Immature natural killer cell (primary cell): ENCODE results near the gene TTBK2. TPM values are rescaled to one million over a fixed set of nuclear protein-coding genes. Genes with fewer than 3 reads are reported as not detected.
"Not testable (repeated sequence)": the region's sequence is repeated elsewhere in the genome, so short reads cannot be mapped to it uniquely, and the experiment has no call there.

Experiments used
- DNase-seq, 3 donors: peaks; one replicate each; pipeline ENCODE4 v3.0.0; 2022; ENCODE audit warnings: mixed read lengths in 1 of 3
- H3K27ac Mint-ChIP-seq, 6 donors: one replicate each; pipeline ENCODE4 v1.8.0; 2020; ENCODE audit warnings: mixed read lengths in 6 of 6, mild to moderate bottlenecking in 5 of 6, inconsistent platforms in 4 of 6, moderate library complexity in 3 of 6
- H3K27me3 Mint-ChIP-seq, 3 donors: one replicate each; pipeline ENCODE4 v1.8.0; 2020 to 2021; ENCODE audit warnings: low read depth in 3 of 3, mild to moderate bottlenecking in 3 of 3, mixed read lengths in 3 of 3, moderate library complexity in 3 of 3, inconsistent platforms in 1 of 3
- H3K36me3 Mint-ChIP-seq, 3 donors: one replicate each; pipeline ENCODE4 v1.8.0; 2020; ENCODE audit warnings: mixed read lengths in 3 of 3, inconsistent platforms in 2 of 3, mild to moderate bottlenecking in 2 of 3
- H3K4me1 Mint-ChIP-seq, 2 donors: one replicate each; pipeline ENCODE4 v1.8.0; 2020; ENCODE audit warnings: inconsistent platforms in 2 of 2, mild to moderate bottlenecking in 2 of 2, mixed read lengths in 2 of 2, moderate library complexity in 1 of 2
- H3K4me3 Mint-ChIP-seq, 5 donors: one replicate each; pipeline ENCODE4 v1.8.0; 2020; ENCODE audit warnings: mild to moderate bottlenecking in 5 of 5, mixed read lengths in 5 of 5, inconsistent platforms in 3 of 5, moderate library complexity in 3 of 5
- H3K9me3 Mint-ChIP-seq, 6 donors: one replicate each; pipeline ENCODE4 v1.8.0; 2020; ENCODE audit warnings: mild to moderate bottlenecking in 6 of 6, mixed read lengths in 6 of 6, inconsistent platforms in 4 of 6, moderate library complexity in 3 of 6
- polyA plus RNA-seq, 3 donors: library from polyadenylated mRNA; unstranded; fragments of 300-500 nt; fragmentation: Illumina TruSeq; gene quantifications; one replicate each; pipeline ENCODE4 v1.2.3, GENCODE V29; 2021

TTBK2 gene
- polyA plus RNA-seq: 10 to 100 TPM in 1 of 3 donors, 1 to 10 TPM in 2; 5.1 to 11.0 (median 5.9) TPM

- H3K9me3 Mint-ChIP-seq: no peaks in the 10 kb centered on the region
- peak within 1 kb of the TSS; percentile 86 to 96 (median 94) for H3K27ac Mint-ChIP-seq
- peak; percentile 96 to 98 (median 97) for DNase-seq
- H3K27me3 Mint-ChIP-seq: peaks cover 0 to 8% (median 4%) of the 10 kb centered on the region in 3 donors
- H3K36me3 Mint-ChIP-seq: no peaks in the 10 kb centered on the region
- H3K4me1 Mint-ChIP-seq: peaks cover 24 to 35% of the 10 kb centered on the region in 2 donors
- peak within 1 kb of the TSS; percentile 93 to 99 (median 96) for H3K4me3 Mint-ChIP-seq
Measured at GRCh38 chr15:42920519-42921341, at the start of gene TTBK2. Gene TTBK2 (minus strand): TSS chr15:42920778. CDS start chr15:42878617, 42,161 bp downstream.

- Mint-ChIP-seq H3K4me1 (no peaks in the 10 kb centered on the region), H3K9me3 (no peaks in the 10 kb centered on the region), H3K27me3 (no peaks in the 10 kb centered on the region), H3K27ac (no peak overlapping the region), H3K4me3 (no peak overlapping the region), H3K36me3 (peaks cover 37 to 54% (median 45%) of the 10 kb centered on the region in 3 donors)
- no peak for DNase-seq
Measured at GRCh38 chr15:42964476-42964875, 43.9 kb upstream of the TTBK2 start.

GRCh38 chr15:42955518-42955917, 34.9 kb upstream of the TTBK2 start:
- H3K4me1 Mint-ChIP-seq: no peaks in the 10 kb centered on the region
- no peaks in the 10 kb centered on the region for H3K27me3 Mint-ChIP-seq
- no peak for DNase-seq
- H3K36me3 Mint-ChIP-seq: peaks cover 34 to 60% (median 45%) of the 10 kb centered on the region in 3 donors
- no peak overlapping the region for H3K4me3 Mint-ChIP-seq
- H3K9me3 Mint-ChIP-seq: no peaks in the 10 kb centered on the region
- H3K27ac Mint-ChIP-seq: no peak overlapping the region

GRCh38 chr15:42954291-42954690, 33.7 kb upstream of the TTBK2 start:
- Mint-ChIP-seq H3K27me3 (no peaks in the 10 kb centered on the region), H3K4me1 (no peaks in the 10 kb centered on the region), H3K36me3 (peaks cover 32 to 55% (median 42%) of the 10 kb centered on the region in 3 donors), H3K9me3 (no peaks in the 10 kb centered on the region), H3K4me3 (no peak overlapping the region), H3K27ac (no peak overlapping the region)
- no peak for DNase-seq

- H3K27ac Mint-ChIP-seq, H3K9me3 Mint-ChIP-seq, DNase-seq, H3K4me1 Mint-ChIP-seq, H3K4me3 Mint-ChIP-seq, H3K27me3 Mint-ChIP-seq: not testable (repeated sequence)
- H3K36me3 Mint-ChIP-seq: peaks cover 32 to 60% (median 42%) of the 10 kb centered on the region in 3 donors
Measured at GRCh38 chr15:42948898-42949297, 28.3 kb upstream of the TTBK2 start.

- no peaks in the 10 kb centered on the region for H3K4me1 Mint-ChIP-seq
- peaks cover 0 to 3% (median 0%) of the 10 kb centered on the region in 3 donors for H3K27me3 Mint-ChIP-seq
- DNase-seq: no peak
- no peak overlapping the region for H3K4me3 Mint-ChIP-seq
- H3K9me3 Mint-ChIP-seq: no peaks in the 10 kb centered on the region
- H3K36me3 Mint-ChIP-seq: peaks cover 12 to 21% (median 19%) of the 10 kb centered on the region in 3 donors
- peak overlapping the region in 2 of 6 donors; percentile 36 to 68 for H3K27ac Mint-ChIP-seq
Measured at GRCh38 chr15:42940527-42940926, 19.9 kb upstream of the TTBK2 start.

- Mint-ChIP-seq H3K4me3 (no peak overlapping the region), H3K27me3 (peaks cover 0 to 3% (median 0%) of the 10 kb centered on the region in 3 donors), H3K9me3 (no peaks in the 10 kb centered on the region), H3K36me3 (peaks cover 6 to 15% (median 13%) of the 10 kb centered on the region in 3 donors), H3K4me1 (no peaks in the 10 kb centered on the region), H3K27ac (no peak overlapping the region)
- DNase-seq: no peak
Measured at GRCh38 chr15:42939841-42940240, 19.3 kb upstream of the TTBK2 start.

GRCh38 chr15:42937143-42937542, 16.6 kb upstream of the TTBK2 start:
- Mint-ChIP-seq H3K36me3 (peaks cover 0 to 5% (median 5%) of the 10 kb centered on the region in 3 donors), H3K27ac (no peak overlapping the region)

GRCh38 chr15:42933886-42934667, 13.5 kb upstream of the TTBK2 start:
- Mint-ChIP-seq H3K27me3 (peaks cover 0 to 2% (median 0%) of the 10 kb centered on the region in 3 donors), H3K27ac (peak overlapping the region in 1 of 6 donors; percentile 50), H3K4me1 (no peaks in the 10 kb centered on the region), H3K4me3 (no peak overlapping the region), H3K9me3 (peaks cover 0 to 1% (median 0%) of the 10 kb centered on the region in 6 donors), H3K36me3 (no peaks in the 10 kb centered on the region)
- DNase-seq: no peak

More at GRCh38 chr15:42937143-42937542, 16.6 kb upstream of the TTBK2 start:
- H3K27me3 Mint-ChIP-seq: peaks cover 0 to 2% (median 0%) of the 10 kb centered on the region in 3 donors
- H3K9me3 Mint-ChIP-seq: peaks cover 0 to 1% (median 0%) of the 10 kb centered on the region in 6 donors
- no peak for DNase-seq
- no peak overlapping the region for H3K4me3 Mint-ChIP-seq
- no peaks in the 10 kb centered on the region for H3K4me1 Mint-ChIP-seq

GRCh38 chr15:42932833-42933515, 12.4 kb upstream of the TTBK2 start:
- Mint-ChIP-seq H3K4me1 (no peaks in the 10 kb centered on the region), H3K27me3 (peaks cover 0 to 2% (median 0%) of the 10 kb centered on the region in 3 donors), H3K36me3 (no peaks in the 10 kb centered on the region), H3K9me3 (peaks cover 0 to 1% (median 0%) of the 10 kb centered on the region in 6 donors), H3K27ac (no peak overlapping the region), H3K4me3 (no peak overlapping the region)
- no peak for DNase-seq

GRCh38 chr15:42931702-42932486, 11.3 kb upstream of the TTBK2 start:
- DNase-seq: no peak
- no peak overlapping the region for H3K27ac Mint-ChIP-seq
- H3K9me3 Mint-ChIP-seq: peaks cover 0 to 1% (median 0%) of the 10 kb centered on the region in 6 donors
- no peaks in the 10 kb centered on the region for H3K36me3 Mint-ChIP-seq
- H3K27me3 Mint-ChIP-seq: peaks cover 0 to 2% (median 0%) of the 10 kb centered on the region in 3 donors
- no peaks in the 10 kb centered on the region for H3K4me1 Mint-ChIP-seq
- no peak overlapping the region for H3K4me3 Mint-ChIP-seq

GRCh38 chr15:42929306-42929848, 8.8 kb upstream of the TTBK2 start:
- Mint-ChIP-seq H3K27me3 (no peaks in the 10 kb centered on the region), H3K9me3 (peaks cover 0 to 1% (median 0%) of the 10 kb centered on the region in 6 donors), H3K4me1 (no peaks in the 10 kb centered on the region), H3K4me3 (no peak overlapping the region), H3K27ac (no peak overlapping the region), H3K36me3 (no peaks in the 10 kb centered on the region)
- DNase-seq: no peak
